ENCODE data around the gene CEACAM3. TPM values are rescaled to one million over a fixed set of nuclear protein-coding genes. Genes with fewer than 3 reads are reported as not detected.
A peak's percentile ranks its signal among the peaks of the same experiment; 100 is the strongest.

The CEACAM3 gene
- total RNA-seq, 2 donors from 2014 or later: not detected

GRCh38 chr19:41850381-41850780 is 54.0 kb downstream of the CEACAM3 start:
- no peak for DNase-seq (ENCODE audit: low spot score)
- Histone ChIP-seq H3K4me3 (no peak overlapping the region), H3K4me1 (no peaks in the 10 kb centered on the region), H3K27ac (no peak overlapping the region), H3K27me3 (no peaks in the 10 kb centered on the region), H3K9me3 (no peaks in the 10 kb centered on the region), H3K36me3 (no peaks in the 10 kb centered on the region)
- no peak for TF ChIP-seq CTCF (IDR thresholded peaks at IDR 0.05)

GRCh38 chr19:41851456-41851855 is 55.1 kb downstream of the CEACAM3 start:
- no peaks in the 10 kb centered on the region for H3K9me3 ChIP-seq
- no peaks in the 10 kb centered on the region for H3K4me1 ChIP-seq
- no peak overlapping the region for H3K27ac ChIP-seq
- no peak for TF ChIP-seq CTCF (IDR thresholded peaks at IDR 0.05)
- H3K36me3 ChIP-seq: no peaks in the 10 kb centered on the region
- H3K4me3 ChIP-seq: no peak overlapping the region
- H3K27me3 ChIP-seq: no peaks in the 10 kb centered on the region
- DNase-seq (ENCODE audit: low spot score): no peak

GRCh38 chr19:41853344-41853743 is 57.0 kb downstream of the CEACAM3 start:
- TF ChIP-seq CTCF (IDR thresholded peaks at IDR 0.05): no peak
- Histone ChIP-seq H3K27me3 (no peaks in the 10 kb centered on the region), H3K36me3 (no peaks in the 10 kb centered on the region), H3K4me3 (no peak overlapping the region), H3K27ac (no peak overlapping the region), H3K4me1 (no peaks in the 10 kb centered on the region), H3K9me3 (no peaks in the 10 kb centered on the region)
- no peak for DNase-seq (ENCODE audit: low spot score)

GRCh38 chr19:41853768-41854167 is 57.4 kb downstream of the CEACAM3 start:
- H3K4me3 ChIP-seq: no peak overlapping the region
- no peaks in the 10 kb centered on the region for H3K27me3 ChIP-seq
- DNase-seq (ENCODE audit: low spot score): no peak
- no peak for TF ChIP-seq CTCF (IDR thresholded peaks at IDR 0.05)
- H3K4me1 ChIP-seq: no peaks in the 10 kb centered on the region
- H3K36me3 ChIP-seq: no peaks in the 10 kb centered on the region
- H3K9me3 ChIP-seq: no peaks in the 10 kb centered on the region
- H3K27ac ChIP-seq: no peak overlapping the region

GRCh38 chr19:41859213-41859617 is 62.8 kb downstream of the CEACAM3 start:
- H3K36me3 ChIP-seq: peaks cover 32% of the 10 kb centered on the region
- peak overlapping the region; percentile 29 to 83 for H3K4me3 ChIP-seq
- H3K27ac ChIP-seq: peak overlapping the region; percentile 93 to 98
- H3K9me3 ChIP-seq: no peaks in the 10 kb centered on the region
- peak in 1 of 2 donors; percentile 61 for TF ChIP-seq CTCF (IDR thresholded peaks at IDR 0.05)
- no peak for DNase-seq (ENCODE audit: low spot score)
- no peaks in the 10 kb centered on the region for H3K27me3 ChIP-seq
- H3K4me1 ChIP-seq: peaks cover 0 to 30% of the 10 kb centered on the region in 2 donors
